ENCODE data around the gene ALK.

Gene ALK

GRCh38 chr2:29235411-29235810 is 686.0 kb downstream of the ALK start:
- FAIRE-seq, result no peak

DNA sequence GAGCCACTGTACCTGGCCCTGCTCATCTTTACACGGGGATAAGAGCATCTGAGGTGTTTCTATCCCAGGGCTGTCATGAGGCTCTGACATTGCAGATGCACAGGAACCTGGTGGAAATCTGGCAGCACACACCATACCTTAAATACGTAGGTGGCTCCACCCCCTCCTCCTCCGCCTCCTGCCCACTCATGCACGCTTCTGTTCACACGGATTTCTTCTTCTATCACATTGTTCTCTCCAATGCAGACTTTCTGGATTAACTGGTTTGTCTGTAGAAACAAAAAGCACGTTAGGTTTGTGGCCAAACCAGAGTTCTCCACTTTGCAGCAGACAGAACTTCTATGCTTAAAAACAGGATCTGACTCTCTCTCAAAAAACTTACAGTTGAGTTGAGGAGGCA is 688.0 kb downstream of the ALK start:
- no peak for FAIRE-seq

- no peak for FAIRE-seq
These were observed 689.3 kb downstream of the ALK start for GRCh38 chr2:29232041-29232440.

DNA sequence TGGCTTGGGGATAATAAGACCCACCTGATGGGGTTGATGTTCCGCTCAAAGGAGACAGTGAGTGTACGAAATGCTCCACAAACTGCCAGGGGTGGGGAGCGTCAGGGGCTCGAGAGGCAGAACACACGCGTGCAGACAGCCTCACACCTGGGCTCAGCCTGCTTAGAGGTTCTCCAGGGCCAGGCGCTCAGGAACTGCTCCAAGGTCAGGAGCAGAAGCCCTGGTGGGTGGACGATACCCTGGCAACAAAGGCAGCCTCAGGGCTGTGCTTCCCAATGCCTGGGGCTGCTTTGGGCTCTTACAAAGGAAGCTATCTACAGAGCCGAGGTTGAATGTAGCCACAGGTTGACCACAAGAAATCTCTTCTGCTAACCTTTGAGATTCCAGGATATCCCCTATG is 691.7 kb downstream of the ALK start:
- FAIRE-seq, result no peak

- no peak for FAIRE-seq
These were observed 692.4 kb downstream of the ALK start for GRCh38 chr2:29228947-29229346.

- no peak for FAIRE-seq
These were observed 693.3 kb downstream of the ALK start for GRCh38 chr2:29227935-29228675.

- FAIRE-seq, result no peak
These were observed 694.6 kb downstream of the ALK start for GRCh38 chr2:29226808-29227207.

DNA sequence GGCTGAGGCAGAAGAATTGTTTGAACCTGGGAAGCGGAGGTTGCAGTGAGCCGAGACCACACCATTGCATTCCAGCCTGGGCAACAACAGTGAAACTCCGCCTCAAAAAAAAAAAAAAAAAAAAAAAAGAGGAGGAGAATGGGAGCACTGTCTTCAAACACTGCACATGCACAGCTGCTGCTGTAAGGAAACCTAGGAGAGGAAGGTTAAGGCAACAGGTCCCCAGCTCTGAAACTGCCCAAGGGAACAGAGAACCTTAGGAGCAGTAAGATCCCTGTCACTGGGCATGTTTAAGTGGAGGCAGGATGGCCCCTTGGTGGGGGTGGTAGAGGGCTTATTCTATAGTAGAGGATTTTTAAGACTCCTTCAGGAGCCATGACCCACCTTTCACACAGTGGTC is 695.0 kb downstream of the ALK start:
- FAIRE-seq, result no peak

DNA sequence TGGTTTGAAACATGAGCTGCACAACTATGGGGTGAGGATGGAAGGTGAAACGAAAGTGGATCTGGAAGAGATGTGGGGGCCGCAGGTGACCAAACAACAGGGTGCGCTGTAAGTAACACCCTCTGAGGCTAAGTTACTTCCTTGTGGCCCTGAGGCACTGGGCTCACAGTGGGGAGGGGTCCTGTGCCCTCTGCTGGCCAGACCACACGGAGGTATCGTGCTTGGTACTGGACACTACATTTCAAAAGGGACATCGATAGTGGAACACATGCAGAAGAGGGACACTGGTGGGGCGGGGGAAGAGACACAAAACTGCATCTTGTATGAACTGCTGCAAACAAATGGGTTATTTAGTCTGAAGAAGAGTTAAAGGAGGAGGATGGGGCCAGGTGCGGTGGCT is 695.6 kb downstream of the ALK start:
- FAIRE-seq, result no peak

GRCh38 chr2:29224693-29225551 is 696.5 kb downstream of the ALK start:
- no peak for FAIRE-seq

DNA sequence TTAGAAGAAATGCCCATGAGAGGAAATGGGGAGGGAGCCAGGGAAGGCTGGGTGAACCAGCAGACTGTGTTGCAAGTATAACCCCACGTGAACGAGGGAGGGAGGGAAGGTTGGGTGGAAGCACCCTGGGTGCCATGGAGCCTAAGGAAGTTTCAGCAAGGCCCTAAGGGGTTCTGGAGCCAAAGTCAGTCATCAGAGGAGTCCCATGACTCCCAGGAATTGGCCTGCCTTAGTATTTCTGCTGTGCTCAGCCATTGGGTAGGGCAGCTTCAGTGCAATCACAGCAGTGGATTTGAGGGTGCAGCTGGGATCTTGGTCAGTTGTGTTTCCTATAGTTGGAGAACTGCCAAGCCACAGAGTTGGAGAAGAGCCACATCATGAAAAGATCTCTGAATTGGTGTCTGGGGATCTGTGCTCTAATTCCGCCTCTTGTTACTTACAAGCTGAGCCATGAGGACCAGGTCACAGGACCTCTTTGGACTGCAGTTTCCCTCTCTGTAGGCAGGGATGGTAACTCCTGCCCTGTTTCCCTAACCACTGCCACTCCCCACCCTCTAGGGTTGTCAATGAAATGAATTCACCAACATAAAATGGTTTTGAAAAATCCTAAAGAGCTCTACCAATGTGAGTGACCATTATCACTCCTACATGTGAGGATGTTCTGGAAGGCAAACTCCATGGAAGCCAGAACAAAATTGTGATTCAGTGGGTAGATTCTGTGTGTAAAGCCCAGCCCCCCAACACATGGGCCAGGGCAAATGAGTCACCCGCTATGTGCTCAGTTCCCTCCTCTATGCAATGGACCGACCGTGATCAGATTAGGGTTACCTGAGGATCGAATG is 697.3 kb downstream of the ALK start:
- FAIRE-seq, result no peak

DNA sequence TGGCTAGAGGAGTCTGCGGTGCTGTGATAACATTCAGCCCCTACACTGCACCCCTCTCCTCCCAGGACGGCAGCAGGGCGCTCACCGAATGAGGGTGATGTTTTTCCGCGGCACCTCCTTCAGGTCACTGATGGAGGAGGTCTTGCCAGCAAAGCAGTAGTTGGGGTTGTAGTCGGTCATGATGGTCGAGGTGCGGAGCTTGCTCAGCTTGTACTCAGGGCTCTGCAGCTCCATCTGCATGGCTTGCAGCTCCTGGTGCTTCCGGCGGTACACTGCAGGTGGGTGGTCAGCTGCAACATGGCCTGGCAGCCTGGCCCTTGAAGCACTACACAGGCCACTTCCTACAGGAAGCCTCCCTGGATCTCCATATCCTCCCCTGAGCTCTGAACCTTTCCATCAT is 698.1 kb downstream of the ALK start:
- FAIRE-seq, result no peak

DNA sequence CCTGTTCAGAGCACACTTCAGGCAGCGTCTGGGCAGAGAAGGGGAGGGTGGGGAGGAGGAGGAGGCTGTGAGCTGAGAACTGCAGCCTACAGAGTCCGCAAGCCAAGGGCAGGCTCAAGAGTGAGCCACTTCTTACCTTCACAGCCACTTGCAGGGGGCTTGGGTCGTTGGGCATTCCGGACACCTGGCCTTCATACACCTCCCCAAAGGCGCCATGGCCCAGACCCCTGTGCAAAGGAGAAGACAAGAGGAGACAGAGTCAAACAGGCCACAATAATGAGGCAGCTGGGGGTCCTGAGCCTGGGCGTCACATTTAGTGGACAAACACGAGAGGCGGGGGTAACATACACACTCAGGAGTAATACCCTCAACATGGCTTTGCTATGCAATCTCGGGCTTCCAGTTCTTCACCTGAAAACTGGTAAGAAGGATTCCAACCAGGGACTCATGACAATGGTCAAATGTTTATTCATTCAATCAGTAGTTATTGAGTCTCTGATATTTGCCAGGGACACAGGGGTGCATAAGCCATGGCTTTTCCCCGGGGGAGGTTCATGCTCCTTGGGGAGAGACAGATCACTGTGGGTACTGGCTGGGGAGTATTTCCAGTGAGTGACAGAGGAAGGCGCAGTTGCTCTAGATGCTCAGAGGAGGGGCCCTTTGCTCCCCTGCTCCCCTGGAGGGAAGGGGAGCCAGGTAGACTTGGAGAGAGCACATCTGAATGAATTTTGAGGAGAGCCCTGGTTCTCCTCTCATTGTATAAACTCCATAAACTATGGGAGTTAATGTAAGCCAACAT is 698.8 kb downstream of the ALK start:
- FAIRE-seq, result no peak

- FAIRE-seq, result no peak
These were observed 700.7 kb downstream of the ALK start for GRCh38 chr2:29220506-29221270.

- no peak for FAIRE-seq
These were observed 702.0 kb downstream of the ALK start for GRCh38 chr2:29219374-29219773.

- no peak for FAIRE-seq
These were observed 702.7 kb downstream of the ALK start for GRCh38 chr2:29218550-29219125.

DNA sequence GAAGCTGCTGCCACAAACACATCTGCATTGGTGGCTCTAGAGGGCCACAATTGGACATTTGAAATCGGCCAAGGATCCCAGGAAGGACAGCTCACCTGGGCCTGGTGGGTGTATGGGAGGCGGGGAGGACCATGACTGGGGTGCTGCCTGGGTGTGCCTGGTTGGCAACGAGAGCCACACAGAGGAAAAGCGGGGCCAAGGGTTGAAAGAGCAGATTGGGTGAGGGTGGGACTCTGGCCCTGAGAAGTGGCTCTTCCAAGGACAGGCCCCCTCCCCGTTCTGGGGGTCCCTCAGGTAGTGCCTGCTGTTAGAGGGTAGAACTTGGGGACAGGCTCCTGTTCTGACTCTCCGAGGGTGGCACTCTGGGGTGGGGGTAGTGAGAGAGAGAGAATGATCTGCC is 703.3 kb downstream of the ALK start:
- no peak for FAIRE-seq

GRCh38 chr2:29216609-29216909 is 704.8 kb downstream of the ALK start:
- FAIRE-seq, result no peak

- no peak for FAIRE-seq
These were observed 705.4 kb downstream of the ALK start for GRCh38 chr2:29215739-29216608.

DNA sequence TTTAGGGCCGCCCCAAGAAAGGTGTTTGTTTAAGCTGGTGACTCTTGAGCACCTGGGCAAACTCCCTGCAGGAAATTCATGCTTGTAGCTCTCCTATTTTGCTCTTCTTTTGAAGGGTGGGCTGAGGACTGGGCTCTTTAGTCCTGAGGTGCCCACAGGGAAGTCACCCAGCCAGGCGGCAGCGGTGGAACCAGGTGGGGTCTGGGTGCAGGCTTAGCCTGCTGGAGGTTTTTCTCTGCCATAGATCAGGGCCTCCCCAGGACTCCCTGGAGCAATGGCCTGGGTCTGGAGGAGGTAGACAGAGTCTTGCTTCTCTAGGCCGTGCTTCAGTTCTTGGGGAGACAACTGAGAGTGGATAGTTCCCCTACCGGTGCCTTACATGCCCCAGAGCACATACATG is 706.3 kb downstream of the ALK start:
- no peak for FAIRE-seq

- no peak for FAIRE-seq
These were observed 707.5 kb downstream of the ALK start for GRCh38 chr2:29213888-29214291.
